ENCODE results near the gene DAB1. TPM values are rescaled to one million over a fixed set of nuclear protein-coding genes. Genes with fewer than 3 reads are reported as not detected.

The DAB1 gene
- total and polyA plus RNA-seq, 12 donors: 0.04 to 2.1 (median 0.59) TPM; not detected in 2

DNA sequence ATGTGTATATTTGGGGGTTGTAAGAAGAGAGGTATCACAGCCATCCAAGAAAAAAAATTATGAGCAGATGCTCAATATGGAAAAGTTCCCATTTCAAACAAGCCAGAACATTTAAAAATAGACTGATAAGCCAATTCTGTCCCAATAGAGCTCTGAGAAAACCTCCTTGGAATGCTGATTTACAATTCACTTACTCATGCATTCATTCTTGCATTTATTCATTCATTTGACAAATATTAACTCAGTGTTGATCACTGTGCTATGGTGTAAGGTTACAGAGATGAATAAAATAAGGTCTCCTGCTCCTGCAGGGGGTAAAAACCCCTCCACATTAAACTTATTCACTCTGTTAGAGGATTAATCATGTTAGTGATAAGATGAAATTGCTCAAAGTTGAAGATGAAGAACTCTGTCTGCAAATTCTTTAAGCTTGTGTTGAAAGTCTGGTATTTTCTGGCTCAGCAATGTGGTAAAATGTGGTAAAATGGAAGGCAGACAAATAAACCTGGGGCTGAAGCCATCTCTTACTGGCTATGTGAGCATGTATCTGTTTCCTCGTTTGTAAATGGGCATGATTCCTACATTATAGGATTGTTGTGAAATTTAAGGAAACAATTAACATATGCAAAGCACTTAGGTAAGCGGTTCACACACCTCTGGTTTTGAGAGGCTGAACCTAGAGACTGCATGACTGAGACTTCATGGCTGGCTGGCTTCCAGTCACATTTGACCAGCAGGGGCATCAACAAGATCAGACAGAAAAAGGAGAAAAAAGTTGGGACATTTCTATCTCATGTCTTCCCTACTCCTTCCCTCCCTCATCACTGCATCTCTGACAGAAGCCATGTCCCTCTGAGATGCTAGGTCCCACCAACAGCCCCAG lies 45.0 kb upstream of the DAB1 start:
- Histone ChIP-seq H3K4me3 (no peak overlapping the region), H3K9me3 (replicated peaks in 1 of 3) (no peaks in the 10 kb centered on the region), H3K4me1 (replicated peaks in 1 of 2) (no peaks in the 10 kb centered on the region), H3K27me3 (no peaks in the 10 kb centered on the region), H3K36me3 (replicated peaks in 1 of 2) (no peaks in the 10 kb centered on the region), H3K27ac (no peak overlapping the region)
- WGBS, 4 donors: 55 to 67% (median 61%) methylated on average over 2 of the region's 2 CpGs
- TF ChIP-seq CTCF (IDR thresholded peaks at IDR 0.05) (no peak), POLR2A (IDR thresholded peaks at IDR 0.05) (no peak)
- no peak for DNase-seq
- intact Hi-C loops (cut with DNase I): no loop called here

GRCh38 chr1:57467830-57468229 lies 44.0 kb upstream of the DAB1 start:
- Histone ChIP-seq H3K27me3 (no peaks in the 10 kb centered on the region), H3K27ac (no peak overlapping the region), H3K4me3 (no peak overlapping the region), H3K36me3 (replicated peaks in 1 of 2) (no peaks in the 10 kb centered on the region), H3K4me1 (replicated peaks in 1 of 2) (no peaks in the 10 kb centered on the region), H3K9me3 (replicated peaks in 1 of 3) (no peaks in the 10 kb centered on the region)
- no peak for TF ChIP-seq CTCF (IDR thresholded peaks at IDR 0.05)
- no peak for TF ChIP-seq POLR2A (IDR thresholded peaks at IDR 0.05)
- intact Hi-C loops (cut with DNase I): no loop called here
- WGBS, 4 donors: 52 to 78% (median 57%) methylated on average over 1 of the region's 1 CpG
- no peak for DNase-seq

GRCh38 chr1:57464756-57465155 lies 40.9 kb upstream of the DAB1 start:
- Histone ChIP-seq H3K27me3 (no peaks in the 10 kb centered on the region), H3K4me3 (no peak overlapping the region), H3K27ac (no peak overlapping the region), H3K36me3 (replicated peaks in 1 of 2) (no peaks in the 10 kb centered on the region), H3K9me3 (replicated peaks in 1 of 3) (no peaks in the 10 kb centered on the region), H3K4me1 (replicated peaks in 1 of 2) (no peaks in the 10 kb centered on the region)
- intact Hi-C loops (cut with DNase I): no loop called here
- TF ChIP-seq POLR2A (IDR thresholded peaks at IDR 0.05) (no peak), CTCF (IDR thresholded peaks at IDR 0.05) (no peak)
- no peak for DNase-seq
- 21 to 39% (median 25%) methylated on average over 3 of the region's 3 CpGs for WGBS, 4 donors

GRCh38 chr1:57463343-57463742 lies 39.5 kb upstream of the DAB1 start:
- no peaks in the 10 kb centered on the region for H3K9me3 ChIP-seq (replicated peaks in 1 of 3)
- H3K4me3 ChIP-seq: no peak overlapping the region
- no peaks in the 10 kb centered on the region for H3K36me3 ChIP-seq (replicated peaks in 1 of 2)
- H3K4me1 ChIP-seq (replicated peaks in 1 of 2): no peaks in the 10 kb centered on the region
- H3K27me3 ChIP-seq: no peaks in the 10 kb centered on the region
- TF ChIP-seq CTCF (IDR thresholded peaks at IDR 0.05) (no peak), POLR2A (IDR thresholded peaks at IDR 0.05) (no peak)
- H3K27ac ChIP-seq: no peak overlapping the region
- DNase-seq: no peak
- intact Hi-C loops (cut with DNase I): no loop called here
- WGBS, 4 donors: 61 to 98% (median 76%) methylated on average over 3 of the region's 3 CpGs
